Omental fat pad (tissue), 4 donors: ENCODE measurements around the gene TTC28. TPM values are rescaled to one million over a fixed set of nuclear protein-coding genes. Genes with fewer than 3 reads are reported as not detected.
A peak's percentile ranks its signal among the peaks of the same experiment; 100 is the strongest.

Source experiments
- ATAC-seq: fragments of 150-250 bp; one replicate; pipeline ENCODE4 v1.9.1; 2016; ENCODE audit warnings: mild to moderate bottlenecking, moderate library complexity; ENCODE audit not compliant: low FRiP score
- DNase-seq: peaks from one replicate; pipeline ENCODE4 v3.0.0-alpha.2; 2019; ENCODE audit warnings: low spot score
- total RNA-seq, 4 donors: library from RNA; depleted of rRNA; stranded (reverse); fragments of >200 nt; gene quantifications; one replicate each; pipeline ENCODE4 v1.1.0, GENCODE V29; 2016
- TF ChIP-seq, protein P1 (sequence below), 3 donors: fragments of 450-650 bp; IDR thresholded peaks; one replicate each; pipeline ENCODE4 v1.5.1; 2016 to 2017; ENCODE audit warnings: antibody characterized with exemption in 3 of 3, mild to moderate bottlenecking in 3 of 3, moderate library complexity in 2 of 3

The TTC28 gene
- total RNA-seq, 4 donors from 2014 or later = 28.6 to 103 (median 50.6) TPM

DNA sequence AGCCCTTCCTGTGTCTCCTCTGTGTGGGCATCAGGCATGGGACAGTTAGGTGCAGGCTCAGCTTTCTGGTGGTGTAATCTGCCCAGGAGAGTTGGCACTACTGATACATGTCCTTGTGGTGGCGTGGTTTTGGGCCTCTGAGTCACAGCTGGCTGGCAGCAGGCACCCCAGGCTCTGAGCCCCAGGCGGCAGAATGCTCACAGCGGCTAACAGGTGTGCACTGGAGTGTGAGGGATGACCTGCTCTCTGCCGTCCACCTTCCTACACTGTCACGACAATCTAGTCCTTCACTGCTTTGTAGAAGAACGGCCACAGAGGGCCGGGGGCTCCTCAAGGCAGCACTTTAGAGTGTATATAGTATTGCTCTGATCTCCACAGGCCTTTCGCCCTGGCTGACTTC, 660.3 kb downstream of the TTC28 start:
- ATAC-seq (no peak), DNase-seq (peak; percentile 15)
- TF ChIP-seq, protein P1, sequence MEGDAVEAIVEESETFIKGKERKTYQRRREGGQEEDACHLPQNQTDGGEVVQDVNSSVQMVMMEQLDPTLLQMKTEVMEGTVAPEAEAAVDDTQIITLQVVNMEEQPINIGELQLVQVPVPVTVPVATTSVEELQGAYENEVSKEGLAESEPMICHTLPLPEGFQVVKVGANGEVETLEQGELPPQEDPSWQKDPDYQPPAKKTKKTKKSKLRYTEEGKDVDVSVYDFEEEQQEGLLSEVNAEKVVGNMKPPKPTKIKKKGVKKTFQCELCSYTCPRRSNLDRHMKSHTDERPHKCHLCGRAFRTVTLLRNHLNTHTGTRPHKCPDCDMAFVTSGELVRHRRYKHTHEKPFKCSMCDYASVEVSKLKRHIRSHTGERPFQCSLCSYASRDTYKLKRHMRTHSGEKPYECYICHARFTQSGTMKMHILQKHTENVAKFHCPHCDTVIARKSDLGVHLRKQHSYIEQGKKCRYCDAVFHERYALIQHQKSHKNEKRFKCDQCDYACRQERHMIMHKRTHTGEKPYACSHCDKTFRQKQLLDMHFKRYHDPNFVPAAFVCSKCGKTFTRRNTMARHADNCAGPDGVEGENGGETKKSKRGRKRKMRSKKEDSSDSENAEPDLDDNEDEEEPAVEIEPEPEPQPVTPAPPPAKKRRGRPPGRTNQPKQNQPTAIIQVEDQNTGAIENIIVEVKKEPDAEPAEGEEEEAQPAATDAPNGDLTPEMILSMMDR (IDR thresholded peaks at IDR 0.05) = no peak

DNA sequence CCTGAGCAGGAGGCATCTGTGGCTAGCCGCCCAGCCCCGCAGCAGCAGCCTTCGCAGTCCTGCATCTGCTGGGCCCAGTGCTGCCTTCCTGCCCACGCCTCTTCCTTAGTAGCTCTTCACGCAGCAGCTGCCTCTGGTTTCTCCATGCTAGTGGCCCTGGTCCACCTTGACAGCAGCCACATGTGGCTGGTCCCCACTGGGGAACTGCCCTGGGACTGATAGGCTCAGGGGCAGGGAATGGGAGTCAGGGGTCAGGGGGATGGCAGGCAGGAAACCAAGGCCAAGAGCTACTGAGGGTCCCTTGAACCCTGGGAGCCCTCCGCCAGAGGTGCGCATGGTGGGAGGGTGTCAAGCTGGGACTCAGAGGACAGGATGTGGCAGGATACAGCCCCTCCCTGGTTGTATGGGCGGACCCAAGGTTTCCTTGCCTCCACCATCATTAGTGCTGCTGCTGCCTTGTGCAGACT, 661.1 kb downstream of the TTC28 start:
- DNase-seq (peak; percentile 19), ATAC-seq (no peak)
- TF ChIP-seq, protein P1 (IDR thresholded peaks at IDR 0.05) = no peak

DNA sequence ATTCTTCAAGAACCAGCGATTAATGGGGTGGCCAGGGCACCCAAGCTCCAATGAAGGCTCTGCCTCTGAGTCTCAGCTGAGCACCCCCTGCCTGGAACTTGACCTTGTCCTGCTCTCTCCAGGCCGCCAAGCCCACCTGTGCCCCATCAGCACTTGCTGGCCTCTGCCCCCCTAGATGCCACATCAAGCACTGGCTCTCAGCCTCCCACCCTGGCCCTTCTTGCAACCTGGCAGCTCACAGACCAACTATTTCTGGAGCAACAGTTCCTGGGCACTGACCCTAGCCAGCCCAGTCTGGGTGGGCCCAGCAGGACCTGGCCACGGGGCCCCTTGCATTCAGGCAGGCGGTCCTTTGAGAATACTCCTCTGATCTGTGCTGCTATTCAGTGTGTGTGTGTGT, 661.8 kb downstream of the TTC28 start:
- TF ChIP-seq, protein P1 (IDR thresholded peaks at IDR 0.05) = no peak
- peak; percentile 20 for DNase-seq
- no peak for ATAC-seq

DNA sequence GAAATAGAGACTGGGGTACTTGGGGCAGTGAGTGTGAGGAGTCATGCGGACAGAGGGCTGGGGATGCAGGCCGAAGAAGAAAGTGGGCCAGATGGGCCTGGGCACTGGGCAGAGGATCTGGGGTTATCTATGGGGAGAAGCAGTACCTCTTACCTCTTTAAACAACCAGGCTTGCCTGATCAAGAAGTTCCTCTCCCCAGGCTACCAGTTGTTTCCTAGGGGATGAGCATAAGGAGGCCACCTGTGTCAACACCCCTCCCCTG, 662.2 kb downstream of the TTC28 start:
- DNase-seq = no peak
- TF ChIP-seq, protein P1 (IDR thresholded peaks at IDR 0.05) = no peak

DNA sequence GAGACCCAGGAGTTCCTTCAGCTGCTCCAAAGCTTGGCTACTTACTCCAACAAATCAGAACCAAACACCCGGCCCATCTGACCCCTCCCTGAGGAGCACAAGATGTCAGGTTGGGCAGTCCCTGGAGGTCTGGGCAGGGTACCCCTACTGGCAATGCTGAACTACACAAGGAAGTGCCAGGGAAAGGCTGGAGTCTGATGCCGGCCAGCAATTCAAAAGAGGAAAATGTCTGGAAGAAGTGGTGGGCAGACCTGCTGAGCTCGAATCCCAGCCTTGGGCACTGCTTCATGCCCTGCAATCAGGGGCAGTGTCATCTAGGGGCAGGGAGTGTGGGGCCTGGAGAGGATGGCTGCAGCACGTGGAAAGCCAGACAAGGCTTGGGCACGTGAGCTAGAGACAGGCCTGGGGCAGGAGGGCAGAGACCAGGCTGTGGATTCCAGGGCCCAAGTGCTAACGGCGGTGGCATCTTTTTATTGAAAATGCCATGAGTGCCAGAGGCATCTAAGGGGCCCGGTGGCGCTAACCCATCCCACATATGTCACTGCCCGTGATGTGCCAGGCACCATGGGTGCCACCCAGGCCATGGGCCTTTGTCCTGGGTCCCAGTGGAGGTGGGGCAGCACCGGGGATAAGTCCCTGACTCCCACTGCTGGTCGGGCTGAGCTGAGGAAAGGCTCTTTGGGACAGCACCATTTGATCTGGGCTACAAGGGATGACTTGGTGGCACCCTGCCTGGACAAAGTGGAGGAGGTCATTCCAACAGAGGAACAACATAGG, 662.7 kb downstream of the TTC28 start:
- ATAC-seq = no peak
- DNase-seq = peak; percentile 12
- TF ChIP-seq, protein P1 (IDR thresholded peaks at IDR 0.05) = no peak

More for the DNA sequence above, 662.2 kb downstream of the TTC28 start:
- ATAC-seq = no peak

DNA sequence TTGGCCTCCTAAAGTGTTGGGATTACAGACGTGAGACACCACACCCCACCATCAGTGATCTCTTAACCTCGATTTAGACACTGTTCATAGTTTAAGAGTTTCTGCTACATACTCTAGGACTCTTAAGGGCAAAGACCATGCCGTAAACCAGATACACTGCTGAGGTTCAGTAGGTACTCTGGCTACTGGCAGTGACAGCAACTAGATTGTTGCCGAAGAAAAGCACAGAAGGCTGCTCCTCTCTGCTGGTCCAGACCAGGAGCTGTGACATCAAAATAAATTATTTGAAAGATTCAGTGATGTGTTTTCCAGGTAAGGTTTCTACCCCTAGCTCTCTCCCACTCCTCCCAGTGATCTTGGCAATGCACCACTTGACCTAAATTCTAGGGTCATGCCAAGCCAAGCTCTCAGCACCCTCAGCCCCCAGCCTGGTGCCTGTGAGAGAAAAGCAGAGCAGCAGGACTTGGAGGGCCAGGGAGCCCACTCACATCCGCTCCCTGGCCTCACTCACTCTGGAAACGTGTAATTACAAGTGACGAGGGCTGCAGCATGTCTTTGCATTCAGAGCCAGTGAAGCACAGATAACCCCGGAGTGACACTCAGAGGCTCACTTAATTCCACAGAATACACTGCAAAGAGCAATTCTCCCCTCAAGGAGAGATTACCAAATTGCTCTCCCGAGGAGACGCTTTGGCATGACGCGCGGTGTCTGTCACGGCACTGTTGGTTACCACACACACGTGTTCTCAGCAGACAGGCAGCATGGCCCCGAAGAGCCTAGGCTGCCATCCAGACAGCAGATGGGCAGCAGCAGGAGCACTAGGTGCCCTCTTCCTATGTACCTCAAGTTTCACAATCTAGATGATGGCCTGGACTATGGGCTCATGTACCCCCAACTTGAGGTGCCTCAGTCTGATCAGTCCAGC, 663.7 kb downstream of the TTC28 start:
- DNase-seq (no peak), ATAC-seq (no peak)
- TF ChIP-seq, protein P1 (IDR thresholded peaks at IDR 0.05) = no peak
